Activated gamma-delta T cell treated with Interleukin-2 at 50 U/mL for 16 hours (primary cell): ENCODE data around the gene CYSLTR2.

ENCODE experiments used
- DNase-seq: peaks from one replicate; pipeline ENCODE4 v3.0.0-alpha.2; 2020

The CYSLTR2 gene

GRCh38 chr13:48748681-48749080 lies 95.0 kb downstream of the CYSLTR2 start:
- no peak for DNase-seq

- no peak for DNase-seq
These were observed 95.4 kb downstream of the CYSLTR2 start for GRCh38 chr13:48749144-48749543.

GRCh38 chr13:48749699-48750473 lies 96.2 kb downstream of the CYSLTR2 start:
- peak; percentile 43 for DNase-seq

- no peak for DNase-seq
These were observed 97.1 kb downstream of the CYSLTR2 start for GRCh38 chr13:48750588-48751383.

- DNase-seq: no peak
These were observed 106.9 kb downstream of the CYSLTR2 start for GRCh38 chr13:48760626-48761025.
